HepG2 (cell line): ENCODE measurements around the gene OLR1. TPM values are rescaled to one million over a fixed set of nuclear protein-coding genes. Genes with fewer than 3 reads are reported as not detected.
A peak's percentile ranks its signal among the peaks of the same experiment; 100 is the strongest.

Source experiments
- ARNT2 ChIP-seq: sonication (generic); formaldehyde crosslinking; IDR thresholded peaks from 2 replicates; pipeline ENCODE4 v1.8.0; 2022; ENCODE audit warnings: mild to moderate bottlenecking, low read depth, missing genetic modification reagents, moderate library complexity
- BORCS8-MEF2B ChIP-seq: sonication (generic); formaldehyde crosslinking; IDR thresholded peaks from 2 replicates; pipeline ENCODE4 v1.8.0; 2022; ENCODE audit warnings: mild to moderate bottlenecking, missing genetic modification reagents
- CEBPG ChIP-seq: IDR thresholded peaks from 2 replicates; pipeline ENCODE4 v1.6.1; 2016
- FOXJ3 ChIP-seq: sonication (generic); formaldehyde crosslinking; IDR thresholded peaks from 2 replicates; pipeline ENCODE4 v1.4.0; 2020; ENCODE audit warnings: missing genetic modification reagents, mild to moderate bottlenecking, borderline replicate concordance
- GATAD2A ChIP-seq: IDR thresholded peaks from 2 replicates; pipeline ENCODE4 v1.6.1; 2016
- HES4 ChIP-seq: sonication (generic); formaldehyde crosslinking; IDR thresholded peaks from 2 replicates; pipeline ENCODE4 v1.9.0; 2021; ENCODE audit warnings: mild to moderate bottlenecking, missing genetic modification reagents, borderline replicate concordance
- HOMEZ ChIP-seq: IDR thresholded peaks from 2 replicates; pipeline ENCODE4 v1.6.1; 2016; ENCODE audit warnings: low read depth
- KLF16 ChIP-seq, 2 experiments: sonication (generic) in 1 of 2; formaldehyde crosslinking in 1 of 2; IDR thresholded peaks; 2 replicates each; pipeline versions ENCODE4 v1.6.1 to v1.8.0; 2016 to 2023; ENCODE audit warnings: missing genetic modification reagents in 2 of 2, missing compliant biosample characterization in 1 of 2
- MIER3 ChIP-seq: IDR thresholded peaks from 2 replicates; pipeline ENCODE4 v1.6.1; 2016; ENCODE audit warnings: missing compliant biosample characterization, borderline replicate concordance
- MYC ChIP-seq: sonication (generic); formaldehyde crosslinking; IDR thresholded peaks from 2 replicates; pipeline ENCODE4 v1.9.0; 2021; ENCODE audit warnings: missing genetic modification reagents, borderline replicate concordance
- NCOR1 ChIP-seq: fragments of 200-600 bp; sonication (generic); IDR thresholded peaks from 2 replicates; pipeline ENCODE4 v1.7.0; 2017; ENCODE audit warnings: antibody characterized with exemption, low read length, borderline replicate concordance
- NFKBIZ ChIP-seq: IDR thresholded peaks from 2 replicates; pipeline ENCODE4 v1.6.1; 2018; ENCODE audit warnings: missing genetic modification reagents, missing compliant biosample characterization
- NFYB ChIP-seq: sonication (generic); formaldehyde crosslinking; IDR thresholded peaks from 2 replicates; pipeline ENCODE4 v1.4.0; 2020; ENCODE audit warnings: missing genetic modification reagents
- SAFB2 ChIP-seq: sonication (generic); formaldehyde crosslinking; IDR thresholded peaks from 2 replicates; pipeline ENCODE4 v1.5.1; 2020; ENCODE audit warnings: missing genetic modification reagents, low read depth, mild to moderate bottlenecking, borderline replicate concordance
- SETDB1 ChIP-seq: sonication (generic); formaldehyde crosslinking; IDR thresholded peaks from 2 replicates; pipeline ENCODE4 v1.5.1; 2020; ENCODE audit warnings: missing genetic modification reagents, mild to moderate bottlenecking, borderline replicate concordance
- SP1 ChIP-seq, 2 experiments: fragments of 450-650 bp in 1 of 2; sonication (generic) in 1 of 2; formaldehyde crosslinking in 1 of 2; IDR thresholded peaks; 2 replicates each; pipeline versions ENCODE4 v1.4.0 to v1.6.1; 2016 to 2020; ENCODE audit warnings: missing genetic modification reagents in 1 of 2
- SP4 ChIP-seq: sonication (generic); formaldehyde crosslinking; IDR thresholded peaks from 2 replicates; pipeline ENCODE4 v1.8.1; 2023; ENCODE audit warnings: mild to moderate bottlenecking, missing genetic modification reagents
- TARDBP ChIP-seq: sonication (generic); formaldehyde crosslinking; IDR thresholded peaks from 2 replicates; pipeline ENCODE4 v1.8.0; 2022; ENCODE audit warnings: mild to moderate bottlenecking, missing genetic modification reagents
- USF2 ChIP-seq, 2 experiments: sonication (generic) in 1 of 2; formaldehyde crosslinking in 1 of 2; IDR thresholded peaks; 2 replicates each; pipeline versions ENCODE4 v1.5.1 to v1.6.1; 2011 to 2020; ENCODE audit warnings: borderline replicate concordance in 1 of 2, low read depth in 1 of 2, low read length in 1 of 2, mild to moderate bottlenecking in 1 of 2, missing genetic modification reagents in 1 of 2, moderate library complexity in 1 of 2
- YEATS4 ChIP-seq: sonication (generic); formaldehyde crosslinking; IDR thresholded peaks from 2 replicates; pipeline ENCODE4 v1.4.0; 2020; ENCODE audit warnings: missing genetic modification reagents, borderline replicate concordance
- ZBTB1 ChIP-seq: sonication (generic); formaldehyde crosslinking; IDR thresholded peaks from 2 replicates; pipeline ENCODE4 v1.4.0; 2020; ENCODE audit warnings: missing genetic modification reagents, borderline replicate concordance
- ZNF225 ChIP-seq: sonication (generic); formaldehyde crosslinking; IDR thresholded peaks from 2 replicates; pipeline ENCODE4 v1.4.0; 2020; ENCODE audit warnings: mild to moderate bottlenecking, missing genetic modification reagents
- ZNF792 ChIP-seq: IDR thresholded peaks from 2 replicates; pipeline ENCODE4 v1.6.1; 2016
- polyA plus RNA-seq, 8 experiments: library from polyadenylated mRNA; depleted of rRNA in 3 of 8; stranded (reverse) in 7 of 8; unstranded in 1 of 8; fragments of >200 nt; fragmentation: Illumina TruSeq in 4 of 8; extraction: Trizol in 4 of 8; gene quantifications; 2 replicates each; pipeline versions ENCODE4 v1.2.1 to v1.2.3, GENCODE V29; 2011 to 2016; ENCODE audit warnings: low read depth in 4 of 8, missing spikeins in 1 of 8, mixed read lengths in 1 of 8; ENCODE audit not compliant: insufficient read depth in 1 of 8
- total RNA-seq, 5 experiments: library from RNA; depleted of rRNA; stranded (reverse); fragments of >200 nt; fragmentation: Illumina TruSeq; extraction: Trizol; gene quantifications; 2 replicates each; pipeline ENCODE4 v1.2.3, GENCODE V29; 2016; ENCODE audit warnings: low read depth in 1 of 5
- TF ChIP-seq, protein P1 (sequence below): IDR thresholded peaks from 2 replicates; pipeline ENCODE4 v1.6.1; 2012; ENCODE audit warnings: inconsistent platforms
- TF ChIP-seq, protein P2 (sequence below): IDR thresholded peaks from 2 replicates; pipeline ENCODE4 v1.6.1; 2016; ENCODE audit warnings: low read depth, control low read depth

OLR1 gene
- total and polyA plus RNA-seq, 2 of the 13 experiments (the other 11 are each of a cell fraction or from before 2014, with no cell fraction given): not detected

- TF ChIP-seq USF2 (IDR thresholded peaks at IDR 0.05; ENCODE audit: low read depth, low read length) (no peak), USF2 (CRISPR knock-in tag; IDR thresholded peaks at IDR 0.05; ENCODE audit: borderline replicate concordance) (no peak), GATAD2A (peak; percentile 37; the same call in 1 of the 2 replicates), NFKBIZ (no peak), SAFB2 (CRISPR knock-in tag) (no peak), NCOR1 (no peak), KLF16 (CRISPR knock-in tag; IDR thresholded peaks at IDR 0.05) (0 out of 4 replicates have a peak, but pooled peaks of 1 of the 2 experiments have one; percentile 28), YEATS4 (CRISPR knock-in tag) (peak; percentile 21; the same call in 1 of the 2 replicates), MIER3 (CRISPR knock-in tag) (no peak), SP1 (IDR thresholded peaks at IDR 0.05) (no peak), SP1 (CRISPR knock-in tag; IDR thresholded peaks at IDR 0.05) (no peak), NFYB (CRISPR knock-in tag) (0 out of 2 replicates have a peak, but pooled peaks have one; percentile 19), ZNF225 (CRISPR knock-in tag) (no peak), TARDBP (CRISPR knock-in tag) (no peak), SP4 (CRISPR knock-in tag) (0 out of 2 replicates have a peak, but pooled peaks have one; percentile 42), ARNT2 (CRISPR knock-in tag) (no peak), HOMEZ (CRISPR knock-in tag) (no peak), SETDB1 (CRISPR knock-in tag) (no peak), CEBPG (CRISPR knock-in tag) (peak; percentile 53), FOXJ3 (no peak), BORCS8-MEF2B (CRISPR knock-in tag) (no peak), HES4 (CRISPR knock-in tag) (no peak), ZBTB1 (no peak), ZNF792 (CRISPR knock-in tag) (peak; percentile 99), MYC (peak; percentile 46; the same call in 1 of the 2 replicates)
- TF ChIP-seq, protein P1, sequence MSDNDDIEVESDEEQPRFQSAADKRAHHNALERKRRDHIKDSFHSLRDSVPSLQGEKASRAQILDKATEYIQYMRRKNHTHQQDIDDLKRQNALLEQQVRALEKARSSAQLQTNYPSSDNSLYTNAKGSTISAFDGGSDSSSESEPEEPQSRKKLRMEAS: peak; percentile 18; the same call in 1 of the 2 replicates
- TF ChIP-seq, protein P2, sequence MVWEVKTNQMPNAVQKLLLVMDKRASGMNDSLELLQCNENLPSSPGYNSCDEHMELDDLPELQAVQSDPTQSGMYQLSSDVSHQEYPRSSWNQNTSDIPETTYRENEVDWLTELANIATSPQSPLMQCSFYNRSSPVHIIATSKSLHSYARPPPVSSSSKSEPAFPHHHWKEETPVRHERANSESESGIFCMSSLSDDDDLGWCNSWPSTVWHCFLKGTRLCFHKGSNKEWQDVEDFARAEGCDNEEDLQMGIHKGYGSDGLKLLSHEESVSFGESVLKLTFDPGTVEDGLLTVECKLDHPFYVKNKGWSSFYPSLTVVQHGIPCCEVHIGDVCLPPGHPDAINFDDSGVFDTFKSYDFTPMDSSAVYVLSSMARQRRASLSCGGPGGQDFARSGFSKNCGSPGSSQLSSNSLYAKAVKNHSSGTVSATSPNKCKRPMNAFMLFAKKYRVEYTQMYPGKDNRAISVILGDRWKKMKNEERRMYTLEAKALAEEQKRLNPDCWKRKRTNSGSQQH (CRISPR knock-in tag): 0 out of 2 replicates have a peak, but pooled peaks have one; percentile 25
These were observed 41.5 kb upstream of the OLR1 start (continued) for GRCh38 chr12:10213168-10214135.
